ENCODE results near the gene IL19.

DNA sequence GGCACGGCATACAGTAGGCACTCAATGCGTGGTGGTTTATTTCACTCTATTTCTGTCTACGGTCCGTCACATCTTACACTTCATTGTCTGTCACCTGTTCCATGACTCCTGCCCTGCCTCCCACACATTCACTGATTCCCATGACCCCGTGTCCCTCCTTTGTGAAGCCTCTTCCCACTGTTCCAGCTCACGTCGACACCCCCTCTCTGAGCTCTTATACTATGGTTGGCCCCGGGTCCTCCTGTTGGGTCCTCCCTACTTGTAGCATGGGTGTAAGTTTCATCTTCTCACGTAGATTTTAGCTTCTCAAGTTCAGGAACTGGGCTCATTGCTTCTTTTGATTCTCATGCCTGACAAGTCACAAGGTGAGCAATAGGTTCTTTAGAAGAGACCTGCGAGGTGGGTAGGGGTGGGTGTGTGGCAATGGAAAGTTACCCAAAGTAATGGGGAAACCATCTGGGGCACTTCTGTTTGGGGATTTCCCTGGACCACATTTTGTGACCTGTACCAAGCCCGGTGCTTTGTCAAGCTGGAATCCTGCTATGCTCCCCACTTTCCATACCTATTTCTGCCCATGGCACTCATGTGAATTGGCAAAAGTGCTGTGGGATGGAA, 23.8 kb downstream of the IL19 start:
- TF ChIP-seq, protein P1, sequence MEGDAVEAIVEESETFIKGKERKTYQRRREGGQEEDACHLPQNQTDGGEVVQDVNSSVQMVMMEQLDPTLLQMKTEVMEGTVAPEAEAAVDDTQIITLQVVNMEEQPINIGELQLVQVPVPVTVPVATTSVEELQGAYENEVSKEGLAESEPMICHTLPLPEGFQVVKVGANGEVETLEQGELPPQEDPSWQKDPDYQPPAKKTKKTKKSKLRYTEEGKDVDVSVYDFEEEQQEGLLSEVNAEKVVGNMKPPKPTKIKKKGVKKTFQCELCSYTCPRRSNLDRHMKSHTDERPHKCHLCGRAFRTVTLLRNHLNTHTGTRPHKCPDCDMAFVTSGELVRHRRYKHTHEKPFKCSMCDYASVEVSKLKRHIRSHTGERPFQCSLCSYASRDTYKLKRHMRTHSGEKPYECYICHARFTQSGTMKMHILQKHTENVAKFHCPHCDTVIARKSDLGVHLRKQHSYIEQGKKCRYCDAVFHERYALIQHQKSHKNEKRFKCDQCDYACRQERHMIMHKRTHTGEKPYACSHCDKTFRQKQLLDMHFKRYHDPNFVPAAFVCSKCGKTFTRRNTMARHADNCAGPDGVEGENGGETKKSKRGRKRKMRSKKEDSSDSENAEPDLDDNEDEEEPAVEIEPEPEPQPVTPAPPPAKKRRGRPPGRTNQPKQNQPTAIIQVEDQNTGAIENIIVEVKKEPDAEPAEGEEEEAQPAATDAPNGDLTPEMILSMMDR (IDR thresholded peaks at IDR 0.05; ENCODE audit: poor library complexity): no peak
- no peak for TF ChIP-seq EZH2phosphoT487 (IDR thresholded peaks at IDR 0.05; ENCODE audit: low read depth, severe bottlenecking, unreplicated experiment)

Data from hepatocyte (in vitro differentiated cells).